Nucleus accumbens (tissue), 56 donors: ENCODE data around the gene MYH10.

Experiments
- DNase-seq, 56 donors: peaks; one replicate each; lab custom pipeline; 2025; lab: John Stamatoyannopoulos, UW

Gene MYH10

DNA sequence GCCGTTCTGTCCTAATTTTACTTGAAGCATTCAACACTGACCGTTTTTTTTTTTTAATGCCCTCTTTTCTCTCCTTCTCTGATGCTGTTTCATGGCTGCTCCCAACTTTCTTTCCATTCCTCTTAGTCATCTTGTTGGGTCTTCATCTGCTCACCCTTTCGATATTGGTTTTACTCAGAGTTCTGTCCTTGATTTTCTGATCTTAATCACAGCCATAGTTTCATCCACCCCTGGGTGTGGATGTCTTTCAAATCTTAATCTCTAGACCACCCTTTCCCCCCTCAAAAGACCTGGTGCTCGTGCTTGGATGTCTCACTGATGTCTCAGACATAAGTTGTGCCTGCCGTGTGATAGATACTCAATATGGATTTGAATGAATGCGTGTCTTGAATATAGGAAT is 172.4 kb downstream of the MYH10 start:
- no peak for DNase-seq

DNA sequence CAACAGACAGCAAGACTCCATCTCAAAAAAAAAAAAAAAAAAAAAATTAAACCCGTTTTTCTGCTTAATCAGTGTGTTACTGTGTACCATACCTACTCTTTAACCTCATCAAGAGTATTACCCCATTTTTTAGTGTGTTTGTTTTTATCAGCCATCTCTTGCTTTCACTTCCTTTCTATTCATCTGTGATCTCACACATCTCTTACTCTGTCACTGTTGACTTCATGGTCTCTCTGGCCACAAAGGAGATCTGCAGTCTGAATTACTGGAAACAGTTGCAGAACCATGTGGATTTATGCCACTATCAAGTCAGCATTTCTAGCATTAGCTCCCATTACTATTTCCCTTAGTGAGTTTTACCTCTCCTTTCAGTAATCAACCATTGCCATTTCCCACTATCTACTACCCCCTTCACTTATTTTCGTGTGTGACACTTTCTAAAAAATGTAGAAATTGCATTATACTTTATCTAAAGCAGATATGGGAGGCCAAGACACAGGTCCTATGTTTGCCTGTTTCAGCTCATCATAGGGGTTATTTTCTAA is 174.8 kb downstream of the MYH10 start:
- DNase-seq = no peak

DNA sequence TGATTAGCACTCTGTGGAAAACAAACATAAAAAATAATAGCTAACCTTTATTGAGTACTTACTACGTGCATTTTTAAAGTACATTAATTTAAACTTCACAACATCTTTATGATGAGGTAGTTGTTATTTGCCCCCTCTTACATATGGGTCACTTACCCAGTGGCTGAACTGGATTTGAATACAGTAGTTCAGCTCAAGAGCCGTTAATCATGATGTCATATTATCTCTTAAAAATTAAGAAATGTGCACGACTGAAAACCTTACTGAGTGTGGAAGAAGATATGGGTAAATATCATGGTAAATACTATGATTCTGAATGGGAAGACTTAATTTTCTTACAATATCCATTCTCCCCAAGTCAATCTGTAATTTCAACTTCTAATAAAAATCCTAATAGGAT is 177.2 kb downstream of the MYH10 start:
- DNase-seq = no peak

DNA sequence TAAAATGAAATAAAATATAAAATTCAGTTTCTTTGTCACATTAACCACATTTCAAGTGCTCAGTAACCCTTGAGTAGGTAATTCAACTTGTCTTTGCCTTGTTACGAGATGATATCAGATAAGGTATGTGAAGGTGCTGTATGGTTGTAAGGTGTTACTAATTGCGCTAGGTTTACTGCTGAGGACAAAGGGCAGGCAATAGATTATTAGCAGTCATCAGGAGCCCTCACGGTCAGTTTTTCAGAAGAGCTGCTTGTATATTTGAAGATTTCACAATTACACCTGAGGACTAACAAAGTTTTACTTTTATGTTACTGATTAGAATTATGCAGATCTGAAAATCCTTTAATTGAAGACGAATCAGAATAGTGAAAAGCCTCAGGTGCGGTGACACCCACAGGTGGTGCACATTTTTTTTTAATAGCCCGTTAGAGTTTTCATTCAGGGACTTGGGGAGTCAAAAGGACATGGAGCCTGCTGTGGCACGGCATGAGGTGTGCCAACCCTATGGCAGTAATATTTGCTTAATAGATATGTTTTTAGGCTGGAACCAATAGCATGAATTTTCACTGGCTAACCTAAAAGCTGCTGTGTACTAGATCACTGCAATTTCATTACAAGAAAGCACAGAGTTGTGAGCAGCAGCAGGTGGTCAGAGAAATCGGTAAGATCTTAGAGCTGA is 178.5 kb downstream of the MYH10 start:
- DNase-seq = no peak

DNA sequence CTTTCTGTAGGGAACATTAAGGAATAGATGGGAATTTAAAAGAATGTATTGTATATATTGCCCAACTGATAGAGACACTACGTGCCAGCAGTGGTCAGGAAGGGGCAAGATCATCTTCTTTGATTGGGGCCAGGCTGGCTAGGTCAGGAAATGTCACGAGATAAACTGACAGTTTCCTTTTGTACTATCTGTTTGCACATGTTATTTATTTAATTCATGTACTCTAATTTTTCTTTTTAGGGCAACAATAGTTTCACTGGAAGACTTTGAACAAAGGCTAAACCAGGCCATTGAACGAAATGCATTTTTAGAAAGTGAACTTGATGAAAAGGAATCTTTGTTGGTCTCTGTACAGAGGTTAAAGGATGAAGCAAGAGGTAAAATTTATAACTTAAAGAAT is 182.2 kb downstream of the MYH10 start:
- DNase-seq = no peak

DNA sequence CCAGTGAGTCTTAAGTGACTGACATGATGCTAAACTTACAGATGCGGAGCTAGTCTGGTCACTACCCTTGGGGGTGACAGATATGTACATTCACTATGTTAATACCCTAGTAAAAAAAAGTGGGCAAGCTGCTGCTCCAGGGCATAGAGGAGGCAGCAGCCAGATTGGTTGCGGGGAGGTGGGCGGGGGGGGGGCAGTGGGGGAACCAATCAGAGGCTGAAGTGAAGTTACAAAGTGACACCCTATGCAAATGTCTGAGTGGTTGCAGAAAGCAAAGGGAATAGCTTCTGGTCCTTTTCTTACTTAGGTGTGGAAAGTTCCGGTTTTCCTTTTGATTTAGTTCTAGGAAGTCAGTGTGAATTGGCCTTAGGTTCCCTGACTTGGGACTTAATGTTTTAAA is 182.7 kb downstream of the MYH10 start:
- DNase-seq = no peak

DNA sequence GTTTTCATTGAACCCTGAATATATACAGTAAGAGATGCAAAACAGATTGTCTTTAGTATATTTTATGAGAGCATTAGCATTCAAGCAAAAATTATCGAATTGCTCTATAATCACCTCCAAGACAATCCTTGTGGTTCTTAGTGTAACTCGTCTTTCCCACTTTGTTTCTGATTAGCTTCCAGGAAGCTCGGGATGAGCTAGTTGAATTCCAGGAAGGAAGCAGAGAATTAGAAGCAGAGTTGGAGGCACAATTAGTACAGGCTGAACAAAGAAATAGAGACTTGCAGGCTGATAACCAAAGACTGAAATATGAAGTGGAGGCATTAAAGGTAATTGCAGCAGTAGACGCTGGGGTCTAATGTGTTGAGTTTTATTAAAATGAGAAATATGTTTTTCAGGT is 185.0 kb downstream of the MYH10 start:
- no peak for DNase-seq

DNA sequence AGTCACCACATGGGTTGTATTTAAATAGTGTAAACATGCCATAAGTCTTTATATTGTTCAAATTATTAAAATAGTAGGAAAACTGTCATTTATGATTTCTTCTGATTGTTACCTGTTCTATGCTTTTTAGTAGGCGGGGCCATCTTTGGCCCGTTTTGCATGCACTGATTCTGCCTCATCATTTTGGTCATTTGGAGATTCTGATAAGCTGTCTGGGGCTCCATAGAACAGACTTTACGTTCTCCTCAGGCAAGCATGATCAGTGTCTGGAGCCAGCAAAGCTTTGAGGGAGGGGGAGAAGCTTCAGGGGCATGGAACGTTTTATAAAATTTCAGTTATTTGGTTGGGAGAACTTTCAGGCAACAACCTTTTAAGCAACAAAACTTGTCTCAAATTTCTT is 186.0 kb downstream of the MYH10 start:
- no peak for DNase-seq

DNA sequence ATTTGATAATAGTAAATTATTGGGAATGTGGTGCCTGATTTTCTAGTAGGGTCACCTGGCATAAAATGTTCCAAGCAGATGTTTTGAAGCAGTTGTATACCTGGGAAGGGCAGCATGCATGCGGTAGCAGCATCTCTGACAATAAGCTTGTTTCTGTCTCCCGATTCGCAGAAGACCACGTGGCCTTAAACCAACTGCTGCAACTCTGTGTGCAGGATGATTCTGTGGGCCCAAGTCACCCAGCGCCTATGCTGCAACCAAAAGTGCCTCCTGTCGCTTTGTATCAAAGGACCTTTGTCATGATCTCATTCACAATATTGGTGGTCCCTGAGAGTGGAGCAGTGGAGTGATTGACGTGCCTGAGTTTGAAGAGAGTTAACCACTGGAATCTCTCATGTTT is 186.8 kb downstream of the MYH10 start:
- DNase-seq = peak in 1 of 56 donors; percentile 10

DNA sequence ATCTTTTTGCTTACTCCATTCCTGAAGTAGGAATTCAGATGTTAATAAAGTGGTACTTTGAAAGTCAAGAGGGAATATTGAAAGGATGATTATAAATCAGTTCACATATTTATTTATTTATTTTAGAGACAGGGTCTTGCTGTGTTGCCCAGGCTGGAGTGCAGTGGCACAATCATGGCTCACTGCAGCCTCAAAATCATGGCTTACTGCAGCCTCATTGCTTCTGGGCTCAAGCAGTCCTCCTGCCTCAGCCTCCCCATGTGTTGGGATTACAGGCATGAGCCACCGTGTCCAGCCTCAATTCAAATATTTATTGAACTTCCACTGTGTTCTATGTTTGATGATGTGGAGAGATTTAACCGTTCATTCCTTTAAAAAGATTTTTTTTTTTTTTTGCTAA is 188.2 kb downstream of the MYH10 start:
- no peak for DNase-seq

DNA sequence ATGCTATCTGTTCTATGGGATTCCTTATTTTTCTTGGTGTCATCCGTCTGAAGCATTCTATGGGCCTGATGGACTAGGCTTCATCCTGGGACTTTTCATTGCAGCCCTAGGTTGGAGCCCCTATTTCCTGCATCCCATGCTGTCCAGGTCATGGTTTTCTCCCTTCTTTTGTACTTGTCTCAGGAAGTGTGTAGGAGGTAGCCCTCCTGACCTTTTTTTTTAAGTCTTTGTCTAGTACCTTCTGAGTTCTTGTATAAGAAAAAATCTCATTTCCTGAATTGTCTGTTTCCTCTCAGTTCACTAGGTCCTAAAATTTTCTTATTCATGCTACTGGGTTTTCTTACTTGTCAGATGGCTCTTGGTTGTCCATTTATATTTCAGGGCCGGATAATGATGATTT is 188.8 kb downstream of the MYH10 start:
- no peak for DNase-seq

DNA sequence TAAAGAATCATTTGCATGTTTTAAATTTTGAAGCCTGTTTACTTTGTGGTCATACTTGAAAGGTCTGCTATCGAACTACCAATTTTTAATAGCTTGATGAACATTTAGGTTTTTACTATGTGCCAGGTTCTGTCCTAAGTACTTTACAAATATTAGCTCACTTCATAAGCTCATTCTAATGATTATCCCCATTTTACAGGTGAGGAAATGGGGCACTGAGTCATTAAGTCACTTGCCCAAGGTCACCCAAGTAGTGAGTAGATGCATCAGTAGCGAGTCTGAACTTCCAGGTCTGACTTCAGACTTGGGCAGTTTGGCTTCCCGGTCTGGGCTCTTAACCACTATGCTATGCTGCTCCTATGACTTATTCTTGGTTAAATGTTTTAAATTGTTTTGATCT is 190.8 kb downstream of the MYH10 start:
- no peak for DNase-seq

DNA sequence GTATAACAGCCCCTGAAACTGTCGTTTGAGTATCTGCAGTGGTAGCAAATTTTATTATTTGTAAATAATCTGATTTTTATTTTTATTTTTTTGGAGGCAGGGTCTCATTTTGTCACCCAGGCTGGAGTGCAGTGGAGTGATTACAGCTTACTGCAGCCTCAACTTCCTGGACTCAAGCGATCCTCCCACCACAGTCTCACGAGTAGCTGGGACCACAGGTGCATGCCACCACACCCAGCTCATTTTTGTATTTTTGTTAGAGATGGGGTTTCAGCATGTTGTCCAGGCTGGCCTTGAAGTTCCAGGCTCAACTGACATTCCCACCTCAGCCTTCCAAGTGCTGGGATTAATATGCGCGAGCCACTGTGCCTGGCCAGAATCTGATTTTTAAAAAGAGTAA is 192.1 kb downstream of the MYH10 start:
- DNase-seq = no peak

DNA sequence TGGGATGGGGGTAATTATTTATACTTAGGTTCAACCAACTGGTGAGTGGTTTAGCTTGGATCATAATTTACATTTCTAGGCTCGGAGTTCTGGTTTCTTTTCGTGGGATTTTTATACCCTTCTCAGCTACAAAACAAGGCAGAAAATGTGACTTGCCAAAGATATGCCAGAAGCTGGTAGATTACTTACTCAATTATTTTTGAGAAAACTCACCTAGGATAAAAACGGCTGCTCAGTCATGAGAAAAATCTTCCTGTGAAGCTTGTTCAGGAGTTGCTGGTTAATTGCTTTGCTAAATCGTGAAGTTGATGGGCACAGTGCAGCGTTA is 193.7 kb downstream of the MYH10 start:
- no peak for DNase-seq

DNA sequence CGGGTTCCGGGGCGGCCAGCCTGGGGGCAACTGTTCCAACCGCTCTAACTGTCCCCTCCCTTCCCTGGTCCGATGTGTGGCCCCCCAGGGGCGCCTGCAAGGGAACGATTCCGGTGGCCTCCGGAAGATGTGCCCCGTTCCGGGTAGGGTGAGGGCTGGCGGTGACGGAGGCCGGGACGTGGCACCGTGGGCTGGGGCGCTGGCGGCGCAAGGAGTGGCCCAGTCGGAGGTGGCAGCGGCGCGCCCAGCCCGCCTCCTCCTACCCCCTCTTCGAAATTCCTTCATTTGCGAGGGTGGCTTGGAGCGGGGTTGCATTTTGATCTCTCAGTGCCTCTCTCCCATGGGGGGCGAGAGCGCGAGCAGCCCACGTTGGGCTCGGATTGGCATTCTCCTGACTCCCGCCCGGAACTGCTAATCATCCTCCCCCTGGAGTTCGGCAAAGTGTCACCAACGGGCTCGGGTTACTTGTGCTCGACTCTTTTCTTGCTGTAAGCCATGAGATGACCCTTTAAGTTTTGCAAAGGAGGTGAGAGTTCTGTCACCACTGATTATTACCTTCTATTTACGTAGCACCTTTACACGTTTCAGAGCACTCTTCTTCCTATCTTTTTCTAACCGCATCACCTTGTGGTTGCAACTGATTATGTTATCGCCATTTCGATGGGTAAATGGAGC is 194.2 kb downstream of the MYH10 start:
- peak in 37 of 56 donors; percentile 20 to 81 (median 60) for DNase-seq

DNA sequence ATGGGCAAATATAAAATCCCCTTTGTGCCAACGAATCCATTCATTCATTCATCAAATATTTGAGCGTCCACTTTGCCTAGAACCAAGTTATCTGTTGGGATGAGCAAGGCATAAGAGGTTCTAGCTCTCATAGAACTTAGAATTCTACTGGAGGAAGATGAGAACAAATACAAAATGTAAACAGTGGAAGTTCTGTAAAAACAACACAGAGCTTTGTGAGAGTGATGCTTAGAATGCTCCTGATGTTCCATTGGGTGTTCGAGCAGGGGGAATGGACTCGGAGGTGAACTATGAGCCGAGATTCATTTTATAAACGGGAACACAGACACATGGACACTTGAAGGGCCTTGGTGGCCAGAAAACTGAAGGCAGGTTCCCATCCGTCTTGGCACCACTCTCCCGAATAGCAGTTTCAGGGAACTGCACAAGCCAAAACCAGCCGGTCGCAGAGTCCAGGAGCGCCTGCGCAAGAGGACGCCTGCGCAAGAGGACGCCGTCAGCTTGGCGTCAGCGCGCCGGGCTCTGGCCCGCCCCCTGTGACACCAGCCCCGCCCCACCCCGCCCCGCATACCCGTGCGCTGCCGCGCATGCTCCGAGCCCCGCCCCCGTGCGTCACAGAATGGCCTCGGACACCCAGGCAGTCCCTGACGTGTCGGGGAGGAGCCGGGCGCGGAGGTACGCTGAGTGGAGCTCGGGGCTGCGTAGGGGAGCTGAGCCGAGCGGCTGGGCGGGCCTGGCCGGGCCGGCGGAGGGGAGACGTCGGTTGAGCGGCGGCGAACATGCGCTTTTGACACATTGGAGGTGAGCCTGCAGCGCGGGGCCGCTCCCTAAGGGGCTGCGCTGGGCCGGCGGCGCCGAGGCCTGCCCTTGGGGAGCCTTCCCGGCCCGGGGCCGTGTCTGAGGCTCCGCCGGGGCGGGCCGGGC is 195.0 kb downstream of the MYH10 start, which contains the start of gene NDEL1:
NDEL1 (plus strand) TSS at position 640 of the 924 bp plus-strand sequence. CDS start 8,388 bp downstream, outside the sequence.
- DNase-seq = peak; percentile 84 to 99 (median 97)

DNA sequence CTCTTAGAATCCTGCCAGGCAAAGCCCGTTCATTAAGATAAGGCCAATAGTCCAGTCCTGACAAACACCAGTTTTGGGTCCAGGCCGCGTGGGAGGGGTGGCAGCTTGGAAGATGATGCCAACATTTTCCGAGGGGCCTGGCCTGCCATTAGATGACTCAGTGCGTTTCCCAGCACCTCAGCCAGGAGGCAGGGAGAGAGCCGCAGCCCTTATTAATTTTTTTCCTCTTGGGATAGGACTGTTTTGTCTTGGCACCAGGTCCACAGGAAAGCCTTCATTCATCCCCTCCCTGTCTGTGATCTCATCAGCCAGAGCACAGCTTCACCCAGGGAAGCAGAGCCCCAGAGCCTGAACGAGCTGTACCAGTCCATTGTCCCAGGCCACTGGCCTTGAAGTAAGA is 199.6 kb downstream of the MYH10 start:
- peak in 7 of 56 donors; percentile 3 to 47 (median 18) for DNase-seq

DNA sequence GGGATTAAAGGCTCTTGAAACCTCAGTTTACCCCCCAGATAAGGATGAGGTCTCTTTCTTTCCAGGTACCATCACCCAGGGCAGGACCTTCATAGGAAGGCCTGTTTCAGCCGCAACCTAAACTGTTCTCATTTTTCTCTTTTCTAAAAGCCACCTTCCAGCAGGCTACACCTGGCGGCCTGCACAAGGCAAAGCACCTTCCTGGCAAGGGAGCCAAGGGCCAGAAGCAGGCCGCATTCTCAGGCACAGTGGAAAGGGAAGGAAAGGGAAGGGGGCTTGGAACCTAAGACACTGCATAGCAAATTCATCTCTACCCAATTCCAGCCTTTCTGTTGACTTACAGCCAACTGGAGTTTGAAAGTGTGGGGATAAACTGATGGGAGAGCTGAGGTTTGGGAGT is 203.7 kb downstream of the MYH10 start:
- no peak for DNase-seq

DNA sequence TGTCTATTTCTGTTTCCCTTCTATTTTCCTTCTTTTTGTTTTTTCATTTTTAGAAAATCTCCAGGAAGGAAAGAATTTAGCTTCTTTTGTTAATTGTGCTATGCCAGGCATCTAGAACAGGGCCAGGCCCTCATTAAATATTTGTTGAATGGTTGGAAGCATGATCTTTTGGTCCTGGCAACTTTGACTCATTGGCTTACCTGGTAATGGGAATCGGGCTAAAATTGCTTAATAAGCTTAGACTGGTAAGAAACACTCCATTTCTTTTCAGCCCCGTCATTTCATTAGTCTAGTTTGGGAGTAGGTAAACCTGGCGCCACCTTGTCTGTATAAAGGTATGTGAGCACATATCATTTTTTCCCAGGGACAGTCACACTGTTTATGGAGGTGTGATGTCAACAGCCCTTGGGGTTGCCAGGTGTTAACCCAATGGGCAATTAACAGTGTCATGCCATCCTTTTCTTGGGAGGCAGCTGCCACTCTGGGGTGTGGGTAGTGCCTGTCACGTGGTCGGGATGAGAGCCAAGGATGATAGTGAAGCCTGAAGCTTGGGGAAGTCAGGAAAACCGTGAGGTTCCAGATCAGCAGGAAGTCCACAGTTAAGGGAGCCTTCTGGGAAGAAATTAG is 204.3 kb downstream of the MYH10 start:
- no peak for DNase-seq
